Heart left ventricle (tissue), 13 donors: ENCODE results near the gene RYR3.

Source experiments
- POLR2A ChIP-seq, 2 donors: fragments of 450-650 bp; IDR thresholded peaks; one replicate each; pipeline ENCODE4 v1.6.1; 2017; ENCODE audit warnings: antibody characterized with exemption in 2 of 2, mild to moderate bottlenecking in 2 of 2, moderate library complexity in 2 of 2
- TF ChIP-seq, protein P1 (sequence below), 12 donors: fragments of 200-600 bp; sonication (generic) in 4 of 12; IDR thresholded peaks; one replicate each; pipeline versions ENCODE4 v1.5.0 to v1.8.0; 2018 to 2022; ENCODE audit warnings: antibody characterized with exemption in 12 of 12, mild to moderate bottlenecking in 5 of 12
- donor health status: ischemic (EF 13 %, LVEDD 7.1; RV severe dilation, severe dysfunction).
- donor health status: DM: no; HTN: yes; CAD: no.
- donor health status: DM: no; HTN: no; CAD: no.
- donor health status: ischemic (EF 25% LVEDD 6.9; RV normal size, moderate dysfunction).
- donor health status: ischemic (EF 25% LVEDD 5.7; RV mildly dilated, moderate dysfunction).
- donor health status: ischemic (EF 35%, LVEDD 5.7; RV mildly dilated, moderate dysfunction).
- donor health status: nonischemic (EF 11% LVEDD 7.7; RV severe dilation, severe dysfunction).
- donor health status: DM: yes; HTN: yes; CAD: no.
- donor health status: PGD.
- donor health status: ischemic (EF 29% LVEDD 5.4; RV normal size, mild dysfunction).
- donor health status: nonischemic (EF 23%, LVEDD 6.1; RV moderate dilation, normal function).

DNA sequence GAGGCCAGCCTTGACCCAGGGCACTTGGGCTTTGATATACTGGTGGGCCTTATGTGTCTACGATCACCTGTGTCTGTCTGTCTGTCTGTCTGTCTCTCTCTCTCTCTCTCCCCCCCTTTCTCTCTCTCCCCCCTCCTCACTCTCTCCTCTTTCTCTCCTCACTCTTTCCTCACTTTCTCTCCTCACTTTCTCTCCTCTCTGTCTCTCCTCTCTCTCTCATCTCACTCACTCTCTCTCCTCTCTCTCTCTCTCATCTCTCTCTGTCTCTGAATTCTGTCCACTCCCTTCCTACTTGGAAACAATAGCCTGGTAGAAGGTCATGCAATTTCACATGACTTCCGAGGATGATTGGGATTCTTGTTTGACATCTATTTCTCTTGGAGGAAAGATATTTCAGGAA lies 388.4 kb downstream of the RYR3 start:
- TF ChIP-seq POLR2A (IDR thresholded peaks at IDR 0.05), result no peak
- TF ChIP-seq, protein P1, sequence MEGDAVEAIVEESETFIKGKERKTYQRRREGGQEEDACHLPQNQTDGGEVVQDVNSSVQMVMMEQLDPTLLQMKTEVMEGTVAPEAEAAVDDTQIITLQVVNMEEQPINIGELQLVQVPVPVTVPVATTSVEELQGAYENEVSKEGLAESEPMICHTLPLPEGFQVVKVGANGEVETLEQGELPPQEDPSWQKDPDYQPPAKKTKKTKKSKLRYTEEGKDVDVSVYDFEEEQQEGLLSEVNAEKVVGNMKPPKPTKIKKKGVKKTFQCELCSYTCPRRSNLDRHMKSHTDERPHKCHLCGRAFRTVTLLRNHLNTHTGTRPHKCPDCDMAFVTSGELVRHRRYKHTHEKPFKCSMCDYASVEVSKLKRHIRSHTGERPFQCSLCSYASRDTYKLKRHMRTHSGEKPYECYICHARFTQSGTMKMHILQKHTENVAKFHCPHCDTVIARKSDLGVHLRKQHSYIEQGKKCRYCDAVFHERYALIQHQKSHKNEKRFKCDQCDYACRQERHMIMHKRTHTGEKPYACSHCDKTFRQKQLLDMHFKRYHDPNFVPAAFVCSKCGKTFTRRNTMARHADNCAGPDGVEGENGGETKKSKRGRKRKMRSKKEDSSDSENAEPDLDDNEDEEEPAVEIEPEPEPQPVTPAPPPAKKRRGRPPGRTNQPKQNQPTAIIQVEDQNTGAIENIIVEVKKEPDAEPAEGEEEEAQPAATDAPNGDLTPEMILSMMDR (IDR thresholded peaks at IDR 0.05), result no peak
